HUES6 (cell line): ENCODE results near the gene OR5H14.
"Not testable (repeated sequence)": the region's sequence is repeated elsewhere in the genome, so short reads cannot be mapped to it uniquely, and the experiment has no call there.

Experiments used
- H3K27ac ChIP-seq: 2 replicates; pipeline ENCODE4 v1.7.0; 2013; ENCODE audit warnings: low read depth, mild to moderate bottlenecking, low read length, inconsistent platforms
- H3K27me3 ChIP-seq: 2 replicates; pipeline ENCODE4 v1.6.1; 2013; ENCODE audit warnings: low read length; ENCODE audit not compliant: control insufficient read depth, insufficient read depth
- H3K36me3 ChIP-seq: 2 replicates; pipeline ENCODE4 v1.6.1; 2013; ENCODE audit warnings: low read length; ENCODE audit not compliant: control insufficient read depth, insufficient read depth
- H3K4me1 ChIP-seq: 2 replicates; pipeline ENCODE4 v1.6.1; 2013; ENCODE audit warnings: low read length; ENCODE audit not compliant: control insufficient read depth, insufficient read depth
- H3K4me3 ChIP-seq: 2 replicates; pipeline ENCODE4 v1.5.1; 2013; ENCODE audit warnings: low read depth, low read length
- H3K9ac ChIP-seq: one replicate; pipeline ENCODE4 v1.6.1; 2013; ENCODE audit warnings: mild to moderate bottlenecking, low read length
- H3K9me3 ChIP-seq: 2 replicates; pipeline ENCODE4 v1.6.1; 2013; ENCODE audit warnings: low read depth, low read length; ENCODE audit not compliant: control insufficient read depth, insufficient read depth

OR5H14 gene

DNA sequence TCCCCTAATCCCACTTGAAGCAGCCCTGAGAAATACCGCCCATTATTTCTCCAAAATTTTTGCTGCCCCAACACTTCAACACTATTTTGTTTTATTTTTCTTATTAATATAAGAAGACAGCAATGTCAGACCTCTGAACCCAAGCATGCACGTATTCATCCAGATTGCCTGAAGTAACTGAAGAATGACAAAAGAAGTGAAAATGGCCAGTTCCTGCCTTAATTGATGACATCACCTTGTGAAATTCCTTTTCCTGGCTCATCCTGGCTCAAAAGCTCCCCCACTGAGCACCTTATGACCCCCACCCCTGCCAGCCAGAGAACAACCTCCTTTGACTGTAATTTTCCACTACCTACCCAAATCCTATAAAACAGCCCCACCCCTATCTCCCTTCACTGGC lies 49.0 kb downstream of the OR5H14 start:
- peak overlapping the region; percentile 79; the same call in 1 of the 2 replicates for H3K27ac ChIP-seq
- peaks cover 27% of the 10 kb centered on the region; the same call in 1 of the 2 replicates for H3K36me3 ChIP-seq
- not testable (repeated sequence) for H3K27me3 ChIP-seq, H3K4me1 ChIP-seq, H3K9me3 ChIP-seq
- peak overlapping the region; percentile 12 for H3K9ac ChIP-seq
- peak overlapping the region; percentile 26; the same call in 1 of the 2 replicates for H3K4me3 ChIP-seq

DNA sequence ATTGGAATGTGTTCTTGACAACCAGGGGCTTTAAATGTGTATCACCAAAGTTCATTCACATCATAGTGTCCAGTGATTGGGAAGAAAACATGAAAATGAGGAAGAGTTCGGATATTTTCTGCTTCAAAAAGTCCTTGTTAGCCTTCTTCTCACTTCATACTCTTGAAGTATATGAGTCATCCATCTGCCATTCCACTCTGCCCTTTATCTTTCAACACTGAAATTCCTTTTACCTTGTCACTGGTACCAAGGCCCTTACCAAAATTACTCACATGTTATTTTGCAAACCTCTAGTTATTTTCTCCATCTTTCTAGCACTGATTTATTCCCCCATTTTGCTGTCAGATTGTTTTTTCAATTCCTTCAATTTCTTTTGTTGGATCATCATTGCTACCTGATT lies 51.7 kb downstream of the OR5H14 start:
- H3K27ac ChIP-seq, result no peak overlapping the region
- H3K36me3 ChIP-seq, result peaks cover 18% of the 10 kb centered on the region; the same call in 1 of the 2 replicates
- H3K9ac ChIP-seq, result no peak overlapping the region
- H3K9me3 ChIP-seq, result no peaks in the 10 kb centered on the region
- peaks cover 3% of the 10 kb centered on the region; the same call in 1 of the 2 replicates for H3K4me1 ChIP-seq
- no peak overlapping the region for H3K4me3 ChIP-seq
- no peaks in the 10 kb centered on the region for H3K27me3 ChIP-seq
